Astrocyte of the spinal cord (primary cell): ENCODE measurements around the gene MLLT10.

Experiments used
- DNase-seq: peaks from one replicate; pipeline ENCODE4 v3.0.0; 2011; ENCODE audit warnings: low read depth, low spot score
- H3K4me3 ChIP-seq: 2 replicates; pipeline ENCODE4 v1.5.1; 2011; ENCODE audit warnings: low read depth, mild to moderate bottlenecking, low read length, moderate library complexity
- in situ Hi-C: cut with HindIII; loops from 2 replicates; pipeline ENCODE4 v1.10.0; 2017; ENCODE audit warnings: low sequenced_read_pairs
- TF ChIP-seq, protein P1 (sequence below): IDR thresholded peaks from 2 replicates; pipeline ENCODE4 v1.5.1; 2012; ENCODE audit warnings: low read depth, mild to moderate bottlenecking, low read length, inconsistent platforms

Gene MLLT10

DNA sequence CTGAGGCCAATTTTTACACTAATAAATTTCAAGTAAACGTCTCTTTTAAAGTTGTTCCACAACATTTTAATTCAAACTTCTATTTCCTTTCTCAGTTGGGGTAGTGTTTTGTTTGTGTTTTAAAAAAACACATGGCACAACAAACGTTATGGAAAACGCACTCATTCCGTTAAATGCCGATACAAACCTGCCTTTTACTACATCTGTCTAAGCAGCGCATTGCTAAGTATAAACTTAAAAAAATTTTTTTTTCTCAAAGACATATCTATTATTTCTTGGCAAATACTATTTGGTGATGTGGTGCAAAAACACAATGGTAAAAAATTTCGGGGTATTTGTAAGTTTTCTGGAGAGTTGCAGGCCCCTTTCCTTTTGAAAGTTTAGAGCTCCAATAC, 9.9 kb upstream of the MLLT10 start:
- DNase-seq = no peak
- peak overlapping the region; percentile 63 for H3K4me3 ChIP-seq
- TF ChIP-seq, protein P1, sequence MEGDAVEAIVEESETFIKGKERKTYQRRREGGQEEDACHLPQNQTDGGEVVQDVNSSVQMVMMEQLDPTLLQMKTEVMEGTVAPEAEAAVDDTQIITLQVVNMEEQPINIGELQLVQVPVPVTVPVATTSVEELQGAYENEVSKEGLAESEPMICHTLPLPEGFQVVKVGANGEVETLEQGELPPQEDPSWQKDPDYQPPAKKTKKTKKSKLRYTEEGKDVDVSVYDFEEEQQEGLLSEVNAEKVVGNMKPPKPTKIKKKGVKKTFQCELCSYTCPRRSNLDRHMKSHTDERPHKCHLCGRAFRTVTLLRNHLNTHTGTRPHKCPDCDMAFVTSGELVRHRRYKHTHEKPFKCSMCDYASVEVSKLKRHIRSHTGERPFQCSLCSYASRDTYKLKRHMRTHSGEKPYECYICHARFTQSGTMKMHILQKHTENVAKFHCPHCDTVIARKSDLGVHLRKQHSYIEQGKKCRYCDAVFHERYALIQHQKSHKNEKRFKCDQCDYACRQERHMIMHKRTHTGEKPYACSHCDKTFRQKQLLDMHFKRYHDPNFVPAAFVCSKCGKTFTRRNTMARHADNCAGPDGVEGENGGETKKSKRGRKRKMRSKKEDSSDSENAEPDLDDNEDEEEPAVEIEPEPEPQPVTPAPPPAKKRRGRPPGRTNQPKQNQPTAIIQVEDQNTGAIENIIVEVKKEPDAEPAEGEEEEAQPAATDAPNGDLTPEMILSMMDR = no peak
- in situ Hi-C loops = no loop called here

DNA sequence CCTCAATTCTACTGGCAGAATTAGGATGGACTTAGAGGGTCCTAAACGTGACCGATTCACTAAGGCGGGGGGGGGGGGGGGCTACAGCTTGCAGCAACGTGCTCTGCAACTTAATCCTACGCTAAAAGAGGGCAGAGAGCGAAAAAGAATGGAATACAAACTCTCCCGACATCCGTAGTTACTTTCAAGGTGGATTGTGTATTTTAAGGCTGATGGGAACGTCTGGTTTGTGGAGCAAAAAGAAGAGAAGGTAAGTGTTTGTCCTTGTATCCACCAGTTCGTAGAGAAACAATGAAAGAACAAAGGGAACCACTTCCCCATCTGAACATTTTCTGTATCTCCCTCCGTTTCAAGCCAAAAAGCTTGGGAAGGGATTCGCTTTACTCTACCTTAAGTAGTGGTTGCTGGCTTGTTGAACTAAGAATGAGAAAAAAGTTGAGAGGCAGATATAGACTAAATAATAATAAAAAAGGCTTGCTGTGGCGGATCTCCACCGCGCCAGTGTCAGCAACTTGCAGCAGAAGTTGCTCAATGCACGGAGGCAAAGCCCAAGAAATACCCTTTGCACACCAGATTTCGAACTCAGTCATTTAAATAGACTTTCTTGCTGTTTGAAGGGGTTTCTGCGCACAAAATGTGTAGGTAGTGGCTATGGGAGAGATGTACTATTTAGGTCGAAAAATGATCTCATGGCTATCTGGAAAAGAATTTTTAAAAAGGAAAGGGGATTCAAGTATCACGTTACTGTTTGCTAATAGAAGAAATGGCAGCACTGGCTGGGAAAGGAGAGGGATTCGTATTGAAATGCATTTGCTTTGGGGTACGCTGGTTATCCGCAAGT, 9.3 kb upstream of the MLLT10 start:
- in situ Hi-C loops = no loop called here
- H3K4me3 ChIP-seq = peak overlapping the region; percentile 63
- TF ChIP-seq, protein P1 = no peak
- DNase-seq = peak; percentile 81

DNA sequence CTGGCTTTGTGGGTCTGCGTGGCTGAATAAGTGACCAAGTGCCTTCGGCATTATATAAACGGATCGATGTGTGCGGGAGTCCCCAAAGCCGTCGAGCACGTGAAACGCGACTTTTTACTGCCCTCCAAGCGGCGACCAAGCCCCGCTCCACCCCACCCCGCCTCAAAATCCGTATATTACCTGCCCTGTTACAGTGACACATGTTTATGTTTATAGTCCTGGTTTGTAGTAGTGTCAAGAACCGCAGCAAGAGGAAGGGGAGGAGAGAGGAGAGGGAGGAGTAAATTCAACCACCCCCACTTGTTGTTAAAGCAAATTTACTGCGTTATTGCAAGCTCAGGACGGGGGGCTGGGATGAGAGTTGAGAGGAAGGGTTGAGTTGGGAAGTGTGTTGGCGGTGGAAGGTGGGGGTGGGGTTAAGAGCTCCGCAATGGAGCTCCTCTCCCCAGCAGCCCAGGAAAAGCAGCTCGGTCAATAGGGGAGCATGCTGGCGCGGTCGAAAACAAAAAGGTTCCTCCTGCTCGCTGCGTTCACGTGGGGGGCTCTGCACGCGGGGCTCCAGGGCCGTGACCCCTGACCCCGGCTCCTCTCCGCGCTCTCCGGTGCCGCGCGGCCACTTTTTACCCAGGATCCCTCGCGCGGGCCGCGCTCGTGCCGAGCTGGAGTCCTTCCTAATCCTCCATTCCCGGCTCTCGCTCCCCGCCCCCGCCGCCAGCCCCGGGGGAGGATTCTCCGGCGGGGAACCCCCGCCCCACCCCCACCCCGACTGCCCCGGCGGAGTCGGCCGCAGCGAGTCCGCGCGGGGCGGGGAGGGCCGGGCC, 8.5 kb upstream of the MLLT10 start, which contains the start of gene SKIDA1:
Gene SKIDA1, minus strand, starts transcription at position 316 of the 821 bp plus-strand sequence. CDS start 7,860 bp downstream, outside the sequence.
- in situ Hi-C loops = no loop called here
- peak; percentile 95 for DNase-seq
- TF ChIP-seq, protein P1 = no peak
- H3K4me3 ChIP-seq = peak within 1 kb of the TSS; percentile 63

DNA sequence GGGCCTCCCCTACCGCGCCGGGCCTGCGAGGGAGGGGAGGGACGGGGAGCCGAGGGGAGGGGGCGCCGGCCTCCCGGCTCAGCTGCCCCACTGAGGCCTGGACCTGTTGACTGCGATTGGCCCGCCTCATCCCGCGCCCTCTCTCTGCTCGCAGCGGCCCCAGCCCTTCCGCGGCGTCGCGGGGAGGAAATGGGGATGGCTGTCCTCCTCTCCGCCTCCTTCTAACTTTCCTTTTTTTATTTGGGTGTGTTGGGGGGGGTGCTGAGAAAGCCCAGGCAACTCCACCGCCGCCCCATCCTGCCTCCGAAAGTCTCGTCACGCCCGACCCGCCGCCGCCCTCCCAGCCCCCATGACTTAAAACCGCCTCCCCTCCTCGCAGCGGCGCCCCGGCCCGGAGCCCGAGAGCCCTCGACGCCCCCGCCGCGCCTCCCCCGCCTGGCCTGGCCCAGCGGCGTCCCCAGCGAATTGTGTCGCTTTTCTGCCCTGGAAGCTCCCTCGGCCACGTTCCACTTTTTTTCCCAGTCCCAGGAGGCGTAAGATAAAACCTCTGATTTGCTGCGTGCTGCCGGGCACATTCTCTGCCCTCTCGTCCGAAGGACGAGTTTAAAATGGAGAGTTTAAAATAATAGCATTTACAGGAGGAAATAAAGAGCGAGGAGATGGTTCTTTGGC, 7.7 kb upstream of the MLLT10 start:
- peak overlapping the region; percentile 56 for H3K4me3 ChIP-seq
- TF ChIP-seq, protein P1 = no peak
- in situ Hi-C loops = no loop called here
- peak; percentile 91 for DNase-seq

DNA sequence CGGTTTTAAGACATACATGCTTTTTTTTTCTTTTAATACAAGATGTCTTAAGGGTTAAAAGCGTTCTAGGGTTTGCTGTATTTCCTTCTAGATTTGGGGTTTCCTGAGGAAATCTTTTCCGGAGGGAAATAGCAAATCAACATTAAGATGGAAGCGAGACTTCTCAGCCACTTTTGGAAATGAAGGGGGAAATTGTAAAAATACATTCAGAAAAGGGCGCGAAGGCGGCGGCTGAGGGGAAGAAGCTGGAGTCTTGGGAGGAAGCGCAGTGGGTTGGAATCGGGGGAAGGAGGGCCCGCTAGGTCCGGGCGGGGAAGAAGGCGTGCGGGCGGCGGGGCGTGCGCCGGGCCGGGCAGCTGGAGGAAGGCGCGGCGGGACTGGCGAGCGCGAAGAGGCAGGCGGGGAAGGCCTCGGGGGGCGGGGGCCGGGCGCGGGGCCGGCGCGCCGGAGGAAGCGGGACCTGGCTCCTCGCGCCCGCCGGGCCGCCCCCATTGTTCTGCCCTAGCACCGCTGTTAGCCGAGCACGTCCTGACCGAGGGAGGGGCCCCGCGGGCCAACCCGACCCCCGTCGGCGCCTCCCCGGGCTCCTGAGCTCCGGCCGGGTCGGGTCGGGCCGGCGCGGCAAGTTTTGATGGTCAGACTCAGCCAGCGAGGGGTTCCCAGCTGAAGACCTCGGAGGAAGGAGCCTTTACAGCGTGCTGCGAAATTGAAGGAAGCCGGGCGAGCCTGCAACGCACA, 7.0 kb upstream of the MLLT10 start:
- DNase-seq = peak; percentile 76
- TF ChIP-seq, protein P1 = no peak
- peak overlapping the region; percentile 56 for H3K4me3 ChIP-seq
- in situ Hi-C loops = no loop called here
